ENCODE measurements around the gene RFPL4A.
"Not testable (repeated sequence)": the region's sequence is repeated elsewhere in the genome, so short reads cannot be mapped to it uniquely, and the experiment has no call there.

The RFPL4A gene

GRCh38 chr19:55758797-55759196 is at the start of gene RFPL4A:
Gene RFPL4A, plus strand, starts transcription at chr19:55759097. Its CDS starts 2,704 bp downstream, at chr19:55761801.
- not testable (repeated sequence) for H3K4me3 ChIP-seq (ENCODE audit: control insufficient read depth, low read depth, low read length); DNase-seq (ENCODE audit: low read depth)

GRCh38 chr19:55711719-55712118 is 47.2 kb upstream of the RFPL4A start:
- no peak for DNase-seq (ENCODE audit: low read depth)
- no peak overlapping the region for H3K4me3 ChIP-seq (ENCODE audit: control insufficient read depth, low read depth, low read length)
- no peak for TF ChIP-seq CTCF (conservative IDR thresholded peaks at IDR 0.05; ENCODE audit: control insufficient read depth, insufficient read depth, low read depth, low read length)

GRCh38 chr19:55712804-55713631 is 45.9 kb upstream of the RFPL4A start:
- H3K4me3 ChIP-seq (ENCODE audit: control insufficient read depth, low read depth, low read length) = no peak overlapping the region
- no peak for DNase-seq (ENCODE audit: low read depth)
- TF ChIP-seq CTCF (conservative IDR thresholded peaks at IDR 0.05; ENCODE audit: control insufficient read depth, insufficient read depth, low read depth, low read length) = no peak

DNA sequence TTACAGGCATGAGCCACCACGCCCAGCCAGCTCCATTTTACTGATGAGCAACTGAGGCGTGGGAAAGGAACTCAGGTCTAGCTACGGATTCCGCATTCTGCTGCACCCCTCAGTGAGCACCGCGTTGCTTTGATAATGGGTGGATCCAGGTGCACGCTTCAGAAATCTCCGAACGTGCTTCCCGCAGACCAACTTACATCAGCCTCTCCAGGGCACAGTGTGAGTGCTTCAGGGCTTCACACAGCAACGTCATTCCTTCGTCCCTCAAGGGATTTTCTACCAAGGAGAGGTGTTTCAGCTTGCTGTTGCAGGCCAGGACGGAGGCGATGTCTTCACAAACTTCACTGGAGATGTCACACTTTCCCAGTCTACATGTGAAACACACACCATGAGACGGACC is 42.4 kb upstream of the RFPL4A start:
- H3K4me3 ChIP-seq (ENCODE audit: control insufficient read depth, low read depth, low read length) = no peak overlapping the region
- DNase-seq (ENCODE audit: low read depth) = no peak
- no peak for TF ChIP-seq CTCF (conservative IDR thresholded peaks at IDR 0.05; ENCODE audit: control insufficient read depth, insufficient read depth, low read depth, low read length)

DNA sequence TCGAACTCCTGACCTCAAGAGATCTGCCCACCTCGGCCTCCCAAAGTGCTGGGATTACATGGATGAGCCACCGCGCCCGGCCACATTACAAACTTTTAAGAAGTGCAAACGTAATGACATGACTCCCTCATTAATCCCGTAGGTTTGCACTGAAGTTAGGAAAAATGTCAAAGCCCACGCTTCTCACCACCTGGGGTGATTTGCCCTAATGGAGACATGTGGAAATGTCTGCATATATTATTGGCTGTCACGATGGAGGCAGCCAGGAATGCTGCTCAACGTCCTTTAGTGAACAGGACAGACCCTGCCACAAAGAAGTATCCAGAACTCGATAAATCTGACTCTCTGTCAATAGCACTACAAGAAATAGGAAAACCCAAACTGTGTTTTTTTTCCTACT is 41.6 kb upstream of the RFPL4A start:
- DNase-seq (ENCODE audit: low read depth) = no peak
- TF ChIP-seq CTCF (conservative IDR thresholded peaks at IDR 0.05; ENCODE audit: control insufficient read depth, insufficient read depth, low read depth, low read length) = no peak
- H3K4me3 ChIP-seq (ENCODE audit: control insufficient read depth, low read depth, low read length) = no peak overlapping the region

GRCh38 chr19:55717879-55718711 is 40.8 kb upstream of the RFPL4A start:
- not testable (repeated sequence) for H3K4me3 ChIP-seq (ENCODE audit: control insufficient read depth, low read depth, low read length); DNase-seq (ENCODE audit: low read depth)

DNA sequence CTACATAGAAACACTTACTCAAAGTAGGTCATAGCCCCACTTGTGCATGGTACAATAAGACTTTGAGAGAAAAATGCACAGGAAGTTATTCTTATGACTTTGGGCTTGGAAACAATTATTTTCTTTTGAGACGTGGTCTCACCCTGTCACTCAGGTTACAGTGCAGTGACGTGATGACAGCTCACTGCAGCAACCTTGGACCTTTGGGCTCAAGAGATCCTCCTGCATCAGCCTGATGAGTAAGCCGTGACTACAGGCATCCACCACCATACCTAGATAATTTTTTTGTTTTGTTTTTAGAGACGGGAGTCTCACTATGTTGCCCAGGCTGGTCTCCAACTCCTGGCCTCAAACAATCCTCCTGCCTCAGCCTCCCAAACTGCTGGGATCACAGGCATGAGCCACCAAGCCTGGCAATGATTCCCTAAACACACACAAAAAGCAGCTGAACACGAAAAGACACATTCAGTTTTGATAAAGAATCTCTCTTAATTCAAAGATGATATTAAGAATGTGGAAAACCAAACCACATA is 38.6 kb upstream of the RFPL4A start:
- no peak for TF ChIP-seq CTCF (conservative IDR thresholded peaks at IDR 0.05; ENCODE audit: control insufficient read depth, insufficient read depth, low read depth, low read length)
- H3K4me3 ChIP-seq (ENCODE audit: control insufficient read depth, low read depth, low read length) = no peak overlapping the region
- no peak for DNase-seq (ENCODE audit: low read depth)
